ENCODE measurements around the gene SLC2A11. TPM values are rescaled to one million over a fixed set of nuclear protein-coding genes. Genes with fewer than 3 reads are reported as not detected.
A peak's percentile ranks its signal among the peaks of the same experiment; 100 is the strongest.

SLC2A11 gene
- polyA plus RNA-seq, 2 of the 4 experiments (the other 2 are of a cell fraction) = 5.6 to 12.4 TPM

DNA sequence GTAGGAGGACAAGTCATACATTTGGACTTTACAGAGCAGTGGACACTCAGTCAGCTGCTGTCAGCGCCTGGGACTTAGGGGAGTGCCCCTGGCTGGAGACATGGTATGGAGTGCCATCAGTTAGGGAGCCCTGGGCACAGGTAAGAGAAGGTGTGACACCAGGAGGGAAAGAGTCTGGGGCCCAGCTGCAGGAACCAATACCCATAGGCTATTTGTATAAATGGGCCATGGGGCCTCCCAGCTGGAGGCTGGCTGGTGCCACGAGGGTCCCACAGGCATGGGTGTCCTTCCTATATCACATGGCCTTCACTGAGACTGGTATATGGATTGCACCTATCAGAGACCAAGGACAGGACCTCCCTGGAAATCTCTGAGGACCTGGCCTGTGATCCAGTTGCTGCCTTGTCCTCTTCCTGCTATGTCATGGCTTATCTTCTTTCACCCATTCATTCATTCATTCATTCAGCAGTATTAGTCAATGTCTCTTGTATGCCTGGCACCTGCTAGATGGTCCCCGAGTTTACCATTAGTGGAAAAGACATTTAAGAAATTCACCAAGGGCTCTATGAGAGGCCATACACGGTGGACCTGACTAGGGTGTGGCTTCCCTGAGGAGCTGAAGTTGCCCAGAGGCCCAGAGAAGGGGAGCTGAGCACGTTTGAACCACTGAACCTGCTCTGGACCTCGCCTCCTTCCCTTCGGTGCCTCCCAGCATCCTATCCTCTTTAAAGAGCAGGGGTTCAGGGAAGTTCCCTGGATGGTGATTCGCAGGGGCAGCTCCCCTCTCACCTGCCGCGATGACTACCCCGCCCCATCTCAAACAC is 35.7 kb downstream of the SLC2A11 start:
- TF ChIP-seq, protein P1, sequence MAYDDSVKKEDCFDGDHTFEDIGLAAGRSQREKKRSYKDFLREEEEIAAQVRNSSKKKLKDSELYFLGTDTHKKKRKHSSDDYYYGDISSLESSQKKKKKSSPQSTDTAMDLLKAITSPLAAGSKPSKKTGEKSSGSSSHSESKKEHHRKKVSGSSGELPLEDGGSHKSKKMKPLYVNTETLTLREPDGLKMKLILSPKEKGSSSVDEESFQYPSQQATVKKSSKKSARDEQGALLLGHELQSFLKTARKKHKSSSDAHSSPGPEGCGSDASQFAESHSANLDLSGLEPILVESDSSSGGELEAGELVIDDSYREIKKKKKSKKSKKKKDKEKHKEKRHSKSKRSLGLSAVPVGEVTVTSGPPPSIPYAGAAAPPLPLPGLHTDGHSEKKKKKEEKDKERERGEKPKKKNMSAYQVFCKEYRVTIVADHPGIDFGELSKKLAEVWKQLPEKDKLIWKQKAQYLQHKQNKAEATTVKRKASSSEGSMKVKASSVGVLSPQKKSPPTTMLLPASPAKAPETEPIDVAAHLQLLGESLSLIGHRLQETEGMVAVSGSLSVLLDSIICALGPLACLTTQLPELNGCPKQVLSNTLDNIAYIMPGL (CRISPR knock-in tag; IDR thresholded peaks at IDR 0.05; ENCODE audit: borderline replicate concordance) = no peak
- TF ChIP-seq, protein P2, sequence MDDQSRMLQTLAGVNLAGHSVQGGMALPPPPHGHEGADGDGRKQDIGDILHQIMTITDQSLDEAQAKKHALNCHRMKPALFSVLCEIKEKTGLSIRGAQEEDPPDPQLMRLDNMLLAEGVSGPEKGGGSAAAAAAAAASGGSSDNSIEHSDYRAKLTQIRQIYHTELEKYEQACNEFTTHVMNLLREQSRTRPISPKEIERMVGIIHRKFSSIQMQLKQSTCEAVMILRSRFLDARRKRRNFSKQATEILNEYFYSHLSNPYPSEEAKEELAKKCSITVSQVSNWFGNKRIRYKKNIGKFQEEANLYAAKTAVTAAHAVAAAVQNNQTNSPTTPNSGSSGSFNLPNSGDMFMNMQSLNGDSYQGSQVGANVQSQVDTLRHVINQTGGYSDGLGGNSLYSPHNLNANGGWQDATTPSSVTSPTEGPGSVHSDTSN (IDR thresholded peaks at IDR 0.05) = no peak
- TF ChIP-seq ZNF302 (CRISPR knock-in tag; IDR thresholded peaks at IDR 0.05) (no peak), BHLHE40 (IDR thresholded peaks at IDR 0.05; ENCODE audit: low read depth, low read length) (no peak), CBX8 (IDR thresholded peaks at IDR 0.05) (no peak), HEYL (CRISPR knock-in tag; IDR thresholded peaks at IDR 0.05) (no peak), ZSCAN20 (CRISPR knock-in tag; IDR thresholded peaks at IDR 0.05) (no peak), CHD2 (IDR thresholded peaks at IDR 0.05; ENCODE audit: low read length, partially characterized antibody) (no peak), ZFP36 (IDR thresholded peaks at IDR 0.05; ENCODE audit: borderline replicate concordance, partially characterized antibody) (no peak), NFE2L2 (conservative IDR thresholded peaks at IDR 0.05; ENCODE audit: low read length) (no peak), JUNB (IDR thresholded peaks at IDR 0.05) (no peak), MAZ (IDR thresholded peaks at IDR 0.05; ENCODE audit: borderline replicate concordance, low read depth, low read length) (no peak), PHF8 (IDR thresholded peaks at IDR 0.05; ENCODE audit: borderline replicate concordance, low read depth) (no peak), KDM5A (IDR thresholded peaks at IDR 0.05) (no peak), EHMT2 (IDR thresholded peaks at IDR 0.05; ENCODE audit: low read depth) (no peak), ESRRA (IDR thresholded peaks at IDR 0.05; ENCODE audit: borderline replicate concordance, low read length) (no peak), CHD4 (IDR thresholded peaks at IDR 0.05; ENCODE audit: borderline replicate concordance) (no peak), HDAC2 (IDR thresholded peaks at IDR 0.05) (no peak)
- TF ChIP-seq, protein P3, sequence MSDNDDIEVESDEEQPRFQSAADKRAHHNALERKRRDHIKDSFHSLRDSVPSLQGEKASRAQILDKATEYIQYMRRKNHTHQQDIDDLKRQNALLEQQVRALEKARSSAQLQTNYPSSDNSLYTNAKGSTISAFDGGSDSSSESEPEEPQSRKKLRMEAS (IDR thresholded peaks at IDR 0.05) = no peak
- TF ChIP-seq, protein P4, sequence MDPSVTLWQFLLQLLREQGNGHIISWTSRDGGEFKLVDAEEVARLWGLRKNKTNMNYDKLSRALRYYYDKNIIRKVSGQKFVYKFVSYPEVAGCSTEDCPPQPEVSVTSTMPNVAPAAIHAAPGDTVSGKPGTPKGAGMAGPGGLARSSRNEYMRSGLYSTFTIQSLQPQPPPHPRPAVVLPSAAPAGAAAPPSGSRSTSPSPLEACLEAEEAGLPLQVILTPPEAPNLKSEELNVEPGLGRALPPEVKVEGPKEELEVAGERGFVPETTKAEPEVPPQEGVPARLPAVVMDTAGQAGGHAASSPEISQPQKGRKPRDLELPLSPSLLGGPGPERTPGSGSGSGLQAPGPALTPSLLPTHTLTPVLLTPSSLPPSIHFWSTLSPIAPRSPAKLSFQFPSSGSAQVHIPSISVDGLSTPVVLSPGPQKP (IDR thresholded peaks at IDR 0.05; ENCODE audit: low read depth, low read length) = no peak
- Histone ChIP-seq H3K4me2 (peak overlapping the region; percentile 93), H3K9me3 (no peaks in the 10 kb centered on the region), H3K4me3 (peak overlapping the region; percentile 81), H3K27ac (peak overlapping the region; percentile 98 to 99), H3K4me1 (peaks cover 37% of the 10 kb centered on the region)
- 53% methylated on average over 7 of the region's 11 CpGs for WGBS (ENCODE audit: missing lambda C conversion rate)
- DNase-seq (ENCODE audit: low read depth in 1 of 2, low spot score in 1 of 2) (no peak), ATAC-seq (no peak), FAIRE-seq (no peak)
- ChIA-PET POLR2A (interaction anchor here (0.6 to 1.7 kb wide), 8 partner anchors 13 to 683 kb away, joined by 3 to 25 read pairs (median 4); partner anchors contain the start of genes CABIN1 and SLC2A11), CTCF (interaction anchor here (0.7 to 3.0 kb wide), 23 partner anchors 8 to 126 kb away, joined by 3 to 12 read pairs (median 5); partner anchors contain the start of genes CHCHD10 and SLC2A11)

All from A549 (cell line).